ENCODE data around the gene PTPRR. TPM values are rescaled to one million over a fixed set of nuclear protein-coding genes. Genes with fewer than 3 reads are reported as not detected.

The PTPRR gene
- total and polyA plus RNA-seq, 2 donors (not counting 1 experiment from before 2014, with no cell fraction given), result not detected

DNA sequence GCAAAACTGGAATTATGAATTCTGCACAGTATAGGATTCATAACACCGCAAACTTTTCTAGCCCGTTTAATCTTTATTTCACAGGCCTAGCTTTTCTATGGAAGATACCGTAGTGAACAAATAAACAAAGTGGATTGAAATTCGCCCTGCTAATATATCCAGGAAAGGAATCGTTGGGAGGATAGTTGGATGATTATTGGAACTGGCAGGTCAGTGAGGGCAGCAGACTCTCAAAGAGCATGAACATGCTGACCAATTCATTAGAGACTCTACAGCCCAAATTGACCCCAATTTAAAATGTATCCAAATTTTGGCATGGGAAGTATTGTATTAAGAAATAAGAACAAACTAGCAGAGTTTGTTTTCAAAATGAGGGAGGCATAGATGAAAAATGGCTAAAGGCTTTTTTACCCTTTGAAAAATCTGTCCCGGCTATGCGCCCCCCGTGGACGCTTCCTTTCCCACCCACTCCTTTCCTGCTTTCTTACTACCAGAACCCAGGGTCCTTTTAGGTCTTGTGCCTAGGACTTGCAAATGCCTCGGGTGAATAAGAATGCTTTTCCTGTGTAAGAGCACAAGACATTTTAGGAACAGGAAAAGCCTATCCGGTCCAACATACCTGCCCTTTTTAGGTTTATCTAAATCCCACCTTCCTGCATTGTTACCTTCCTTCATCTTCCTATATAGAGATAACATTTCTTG lies 198.7 kb downstream of the PTPRR start:
- Mint-ChIP-seq H3K27me3 (peaks cover 20% of the 10 kb centered on the region), H3K4me1 (peaks cover 4% of the 10 kb centered on the region), H3K27ac (no peak overlapping the region), H3K4me3 (no peak overlapping the region), H3K9me3 (ENCODE audit: insufficient read depth) (no peaks in the 10 kb centered on the region)
- Histone ChIP-seq H3K4me3 (ENCODE audit: control extremely low read depth in 1 of 5, extremely low read depth in 1 of 5, insufficient read depth in 1 of 5, low read depth in 2 of 5, low read length in 4 of 5) (no peak overlapping the region), H3K27ac (ENCODE audit: low read length in 2 of 2) (no peak overlapping the region), H3K79me2 (ENCODE audit: control insufficient read depth, insufficient read depth, low read length) (no peaks in the 10 kb centered on the region), H3K9me3 (ENCODE audit: control extremely low read depth in 1 of 3, control insufficient read depth in 2 of 3, insufficient read depth in 1 of 3, low read length in 2 of 3) (no peaks in the 10 kb centered on the region), H4K20me1 (ENCODE audit: control insufficient read depth, insufficient read depth, low read length, poor library complexity, severe bottlenecking) (no peaks in the 10 kb centered on the region), H3K36me3 (replicated peaks in 1 of 2; ENCODE audit: control extremely low read depth in 1 of 2, control insufficient read depth in 1 of 2, extremely low read depth in 1 of 2, insufficient read depth in 2 of 2, low read length in 1 of 2) (no peaks in the 10 kb centered on the region), H3K9ac (ENCODE audit: low read length) (no peak overlapping the region), H3K27me3 (replicated peaks in 1 of 4; ENCODE audit: control extremely low read depth in 1 of 4, control insufficient read depth in 3 of 4, insufficient read depth in 4 of 4, low read length in 3 of 4) (peaks cover 0 to 2% (median 0%) of the 10 kb centered on the region in 4 experiments), H3K4me1 (ENCODE audit: control insufficient read depth in 2 of 2, insufficient read depth in 2 of 2, low read length in 2 of 2) (no peaks in the 10 kb centered on the region), H2AFZ (ENCODE audit: insufficient read depth, low read depth, low read length, poor library complexity, severe bottlenecking) (no peak overlapping the region), H3K4me2 (replicated peaks; ENCODE audit: low read depth, low read length, poor library complexity, severe bottlenecking) (no peak overlapping the region)
- no peak for DNase-seq
- intact Hi-C loops (cut with micrococcal nuclease), result no loop called here
- ChIA-PET POLR2A (no interaction called here), CTCF (interaction anchor here (1.3 to 2.8 kb wide), 5 partner anchors 9 to 843 kb away, joined by 3 to 14 read pairs (median 5); no protein-coding TSS in a partner anchor)
- no peak for ATAC-seq (ENCODE audit: low read depth)
- TF ChIP-seq EZH2 (IDR thresholded peaks at IDR 0.05; ENCODE audit: borderline replicate concordance, insufficient read depth, low read depth, low read length, poor library complexity, severe bottlenecking) (no peak), CTCF (IDR thresholded peaks at IDR 0.05) (no peak)
- WGBS (ENCODE audit: insufficient coverage), result 75% methylated on average over 3 of the region's 11 CpGs

GRCh38 chr12:70721216-70721615 lies 199.3 kb downstream of the PTPRR start:
- Histone ChIP-seq H3K79me2 (ENCODE audit: control insufficient read depth, insufficient read depth, low read length) (no peaks in the 10 kb centered on the region), H3K9ac (ENCODE audit: low read length) (no peak overlapping the region), H3K9me3 (ENCODE audit: control extremely low read depth in 1 of 3, control insufficient read depth in 2 of 3, insufficient read depth in 1 of 3, low read length in 2 of 3) (no peaks in the 10 kb centered on the region), H3K4me1 (ENCODE audit: control insufficient read depth in 2 of 2, insufficient read depth in 2 of 2, low read length in 2 of 2) (no peaks in the 10 kb centered on the region), H3K4me3 (ENCODE audit: control extremely low read depth in 1 of 5, extremely low read depth in 1 of 5, insufficient read depth in 1 of 5, low read depth in 2 of 5, low read length in 4 of 5) (no peak overlapping the region), H3K4me2 (replicated peaks; ENCODE audit: low read depth, low read length, poor library complexity, severe bottlenecking) (no peak overlapping the region), H3K27me3 (replicated peaks in 1 of 4; ENCODE audit: control extremely low read depth in 1 of 4, control insufficient read depth in 3 of 4, insufficient read depth in 4 of 4, low read length in 3 of 4) (peaks cover 0 to 2% (median 0%) of the 10 kb centered on the region in 4 experiments), H3K36me3 (replicated peaks in 1 of 2; ENCODE audit: control extremely low read depth in 1 of 2, control insufficient read depth in 1 of 2, extremely low read depth in 1 of 2, insufficient read depth in 2 of 2, low read length in 1 of 2) (no peaks in the 10 kb centered on the region), H4K20me1 (ENCODE audit: control insufficient read depth, insufficient read depth, low read length, poor library complexity, severe bottlenecking) (no peaks in the 10 kb centered on the region), H2AFZ (ENCODE audit: insufficient read depth, low read depth, low read length, poor library complexity, severe bottlenecking) (no peak overlapping the region), H3K27ac (ENCODE audit: low read length in 2 of 2) (no peak overlapping the region)
- Mint-ChIP-seq H3K27ac (no peak overlapping the region), H3K4me1 (peaks cover 4% of the 10 kb centered on the region), H3K27me3 (peaks cover 20% of the 10 kb centered on the region), H3K4me3 (no peak overlapping the region), H3K9me3 (ENCODE audit: insufficient read depth) (no peaks in the 10 kb centered on the region)
- ChIA-PET POLR2A (no interaction called here), CTCF (interaction anchor here (1.3 to 2.8 kb wide), 4 partner anchors 10 to 842 kb away, joined by 5 to 14 read pairs (median 6); no protein-coding TSS in a partner anchor)
- DNase-seq, result no peak
- WGBS (ENCODE audit: insufficient coverage), result no CpG with 5 or more reads among the region's 3 CpGs
- ATAC-seq (ENCODE audit: low read depth), result no peak
- TF ChIP-seq EZH2 (IDR thresholded peaks at IDR 0.05; ENCODE audit: borderline replicate concordance, insufficient read depth, low read depth, low read length, poor library complexity, severe bottlenecking), result no peak
- TF ChIP-seq CTCF (IDR thresholded peaks at IDR 0.05), result no peak
- intact Hi-C loops (cut with micrococcal nuclease), result no loop called here

Measured in B cell (primary cell).